ENCODE measurements around the gene SPAAR.
"Not testable (repeated sequence)": the region's sequence is repeated elsewhere in the genome, so short reads cannot be mapped to it uniquely, and the experiment has no call there.

- TF ChIP-seq CTCF (IDR thresholded peaks at IDR 0.05); SIN3A (IDR thresholded peaks at IDR 0.05; ENCODE audit: borderline replicate concordance, insufficient read depth, low read depth, low read length); POLR2AphosphoS5 (IDR thresholded peaks at IDR 0.05; ENCODE audit: low read depth, low read length): not testable (repeated sequence)
Observed at GRCh38 chr9:35934069-35934468, 24.8 kb downstream of the SPAAR start.

Measured in Panc1 (cell line).